Calu3 (cell line): ENCODE data around the gene FAM13C. TPM values are rescaled to one million over a fixed set of nuclear protein-coding genes. Genes with fewer than 3 reads are reported as not detected.

Experiments used
- BruUV-seq: library from RNA; stranded (reverse); fragments of 400-500 nt; replicated peaks from 2 replicates; lab custom pipeline; 2021; lab: Mats Ljungman, UMichigan
- CTCF ChIA-PET: fragments of 300-600 bp; sonication (Branson Sonifier 250); formaldehyde crosslinking; loops from one replicate; lab custom pipeline; 2022; ENCODE audit warnings: antibody characterized with exemption; lab: Charles Lee
- DNase-seq: peaks from one replicate; pipeline ENCODE4 v3.0.0; 2022
- H3K27ac Mint-ChIP-seq: one replicate; pipeline ENCODE4 v1.8.0; 2022; ENCODE audit warnings: mixed read lengths; ENCODE audit not compliant: unreplicated experiment
- H3K27me3 Mint-ChIP-seq: one replicate; pipeline ENCODE4 v1.8.0; 2022; ENCODE audit warnings: mixed read lengths; ENCODE audit not compliant: unreplicated experiment
- H3K36me3 Mint-ChIP-seq: one replicate; pipeline ENCODE4 v1.8.0; 2022; ENCODE audit warnings: mild to moderate bottlenecking, moderate library complexity, mixed read lengths; ENCODE audit not compliant: insufficient read depth, unreplicated experiment
- H3K4me1 Mint-ChIP-seq: one replicate; pipeline ENCODE4 v1.8.0; 2022; ENCODE audit warnings: mild to moderate bottlenecking, low read depth, mixed read lengths; ENCODE audit not compliant: unreplicated experiment
- H3K4me3 Mint-ChIP-seq: one replicate; pipeline ENCODE4 v1.8.0; 2022; ENCODE audit warnings: mild to moderate bottlenecking, low read depth, moderate library complexity, mixed read lengths; ENCODE audit not compliant: unreplicated experiment
- H3K9me3 Mint-ChIP-seq: one replicate; pipeline ENCODE4 v1.8.0; 2022; ENCODE audit warnings: low read depth, mixed read lengths; ENCODE audit not compliant: unreplicated experiment
- CTCF ChIP-seq: fragments of 200-600 bp; IDR thresholded peaks from one replicate; pipeline ENCODE4 v1.8.0; 2022; ENCODE audit warnings: antibody characterized with exemption; ENCODE audit not compliant: unreplicated experiment
- intact Hi-C: fragments of 100-400 bp; cut with micrococcal nuclease; formaldehyde crosslinking; loops from one replicate; pipeline ENCODE4 v1.10.0; 2022; ENCODE audit not compliant: unreplicated experiment
- total RNA-seq: library from RNA; stranded (reverse); gene quantifications from 2 replicates; pipeline ENCODE4 v1.2.3, GENCODE V29; 2022

FAM13C gene
- total RNA-seq, 1 experiment from 2014 or later = not detected

GRCh38 chr10:59320355-59320754 lies 42.0 kb downstream of the FAM13C start:
- Mint-ChIP-seq H3K27ac (no peak overlapping the region), H3K27me3 (peaks cover 67% of the 10 kb centered on the region), H3K4me1 (no peaks in the 10 kb centered on the region), H3K4me3 (no peak overlapping the region), H3K9me3 (no peaks in the 10 kb centered on the region), H3K36me3 (no peaks in the 10 kb centered on the region)
- BruUV-seq = no TSS peak
- CTCF ChIA-PET = no interaction called here
- intact Hi-C loops = no loop called here
- no peak for TF ChIP-seq CTCF
- no peak for DNase-seq

- Mint-ChIP-seq H3K9me3 (no peaks in the 10 kb centered on the region), H3K36me3 (no peaks in the 10 kb centered on the region), H3K4me3 (no peak overlapping the region), H3K27me3 (peaks cover 63% of the 10 kb centered on the region), H3K4me1 (no peaks in the 10 kb centered on the region), H3K27ac (no peak overlapping the region)
- CTCF ChIA-PET = no interaction called here
- no peak for TF ChIP-seq CTCF
- DNase-seq = no peak
- intact Hi-C loops = no loop called here
- no TSS peak for BruUV-seq
Observed at GRCh38 chr10:59319854-59320253, 42.5 kb downstream of the FAM13C start.

GRCh38 chr10:59317066-59317465 lies 45.3 kb downstream of the FAM13C start:
- Mint-ChIP-seq H3K27me3 (peaks cover 66% of the 10 kb centered on the region), H3K9me3 (no peaks in the 10 kb centered on the region), H3K4me1 (no peaks in the 10 kb centered on the region), H3K27ac (no peak overlapping the region), H3K4me3 (no peak overlapping the region), H3K36me3 (no peaks in the 10 kb centered on the region)
- BruUV-seq = no TSS peak
- no peak for DNase-seq
- CTCF ChIA-PET = interaction anchor here (0.5 kb wide), 1 partner anchor 477 kb away, joined by 6 read pairs; no protein-coding TSS in a partner anchor
- intact Hi-C loops = no loop called here
- TF ChIP-seq CTCF = no peak

GRCh38 chr10:59315465-59315864 lies 46.9 kb downstream of the FAM13C start:
- intact Hi-C loops = no loop called here
- H3K36me3 Mint-ChIP-seq = no peaks in the 10 kb centered on the region
- CTCF ChIA-PET = no interaction called here
- no TSS peak for BruUV-seq
- H3K27me3 Mint-ChIP-seq = peaks cover 66% of the 10 kb centered on the region
- no peak overlapping the region for H3K27ac Mint-ChIP-seq
- no peak overlapping the region for H3K4me3 Mint-ChIP-seq
- H3K9me3 Mint-ChIP-seq = no peaks in the 10 kb centered on the region
- no peak for TF ChIP-seq CTCF
- no peaks in the 10 kb centered on the region for H3K4me1 Mint-ChIP-seq
- DNase-seq = no peak
